Smooth muscle cell (in vitro differentiated cells): Measurements from ENCODE around the gene TARBP2. TPM values are rescaled to one million over a fixed set of nuclear protein-coding genes. Genes with fewer than 3 reads are reported as not detected.

ENCODE experiments used
- DNase-seq: peaks from one replicate; lab custom pipeline; 2025; ENCODE audit not compliant: unreplicated experiment; lab: John Stamatoyannopoulos, UW
- H2AFZ ChIP-seq: fragments of 200-600 bp; sonication (generic); 2 replicates; pipeline ENCODE4 v1.6.0; 2016; ENCODE audit warnings: antibody characterized with exemption, low read depth, mild to moderate bottlenecking
- H3F3A ChIP-seq: fragments of 200-600 bp; sonication (generic); 2 replicates; pipeline ENCODE4 v1.6.0; 2017; ENCODE audit warnings: antibody characterized with exemption, low read depth
- H3K27ac ChIP-seq: fragments of 200-600 bp; sonication (generic); 2 replicates; pipeline ENCODE4 v1.5.1; 2016; ENCODE audit warnings: low read depth, mild to moderate bottlenecking
- H3K27me3 ChIP-seq: fragments of 200-600 bp; sonication (generic); 2 replicates; pipeline ENCODE4 v1.6.1; 2016; ENCODE audit warnings: low read depth, mild to moderate bottlenecking
- H3K36me3 ChIP-seq: fragments of 200-600 bp; sonication (generic); 2 replicates; pipeline ENCODE4 v1.5.1; 2016; ENCODE audit warnings: low read depth
- H3K4me1 ChIP-seq: fragments of 200-600 bp; sonication (generic); 2 replicates; pipeline ENCODE4 v1.5.1; 2016; ENCODE audit warnings: low read depth
- H3K4me2 ChIP-seq: fragments of 200-600 bp; sonication (generic); 2 replicates; pipeline ENCODE4 v1.6.0; 2016; ENCODE audit warnings: mild to moderate bottlenecking
- H3K4me3 ChIP-seq: fragments of 200-600 bp; sonication (generic); 2 replicates; pipeline ENCODE4 v1.5.1; 2016; ENCODE audit warnings: mild to moderate bottlenecking
- H3K79me2 ChIP-seq: fragments of 200-600 bp; sonication (generic); 2 replicates; pipeline ENCODE4 v1.6.0; 2016; ENCODE audit warnings: low read depth, mild to moderate bottlenecking
- H3K9ac ChIP-seq: fragments of 200-600 bp; sonication (generic); 2 replicates; pipeline ENCODE4 v1.6.0; 2016; ENCODE audit warnings: low read depth
- H3K9me3 ChIP-seq: fragments of 200-600 bp; sonication (generic); replicated peaks from 2 replicates; pipeline ENCODE4 v1.5.1; 2016; ENCODE audit warnings: low read depth
- H4K20me1 ChIP-seq: fragments of 200-600 bp; sonication (generic); 2 replicates; pipeline ENCODE4 v1.6.0; 2016; ENCODE audit warnings: low read depth
- CTCF ChIP-seq: fragments of 200-600 bp; sonication (generic); IDR thresholded peaks from 2 replicates; pipeline ENCODE4 v1.5.1; 2017; ENCODE audit warnings: borderline replicate concordance, mild to moderate bottlenecking, antibody characterized with exemption; ENCODE audit not compliant: insufficient read depth, poor library complexity, severe bottlenecking
- WGBS: methylation state at CpG from one replicate; pipeline ENCODE4 v1.1.7; 2016; ENCODE audit warnings: low lambda C conversion rate; 5-methylcytosine and 5-hydroxymethylcytosine counted together
- polyA plus RNA-seq: library from polyadenylated mRNA; unstranded; fragments of >200 nt; fragmentation: Nextera tagmentation; extraction: Ambion mirVana; gene quantifications from 2 replicates; pipeline ENCODE4 v1.2.1, GENCODE V29; 2016
- total RNA-seq: library from RNA; depleted of rRNA; stranded (reverse); fragments of >200 nt; gene quantifications from 2 replicates; pipeline ENCODE4 v1.2.3, GENCODE V29; 2014

The TARBP2 gene
- total and polyA plus RNA-seq, 2 experiments from 2014 or later = 31.8 to 47.5 TPM

GRCh38 chr12:53505086-53505485, 4.0 kb downstream of the TARBP2 start:
- 96% methylated on average over 10 of the region's 10 CpGs for WGBS
- Histone ChIP-seq H3K4me1 (peaks cover 12% of the 10 kb centered on the region), H3K36me3 (no peaks in the 10 kb centered on the region), H2AFZ (no peak overlapping the region), H3K79me2 (peaks cover 8% of the 10 kb centered on the region), H3F3A (peaks cover 10% of the 10 kb centered on the region), H4K20me1 (no peaks in the 10 kb centered on the region), H3K4me3 (no peak overlapping the region), H3K4me2 (no peak overlapping the region), H3K27ac (no peak overlapping the region), H3K9me3 (no peaks in the 10 kb centered on the region), H3K9ac (no peak overlapping the region), H3K27me3 (no peaks in the 10 kb centered on the region)
- no peak for TF ChIP-seq CTCF
- no peak for DNase-seq

GRCh38 chr12:53505555-53506449, 4.7 kb downstream of the TARBP2 start:
- H3K9ac ChIP-seq = no peak overlapping the region

GRCh38 chr12:53506450-53506785, 5.3 kb downstream of the TARBP2 start:
- no peaks in the 10 kb centered on the region for H3K27me3 ChIP-seq
- no peaks in the 10 kb centered on the region for H4K20me1 ChIP-seq
- H2AFZ ChIP-seq = no peak overlapping the region
- no peak overlapping the region for H3K27ac ChIP-seq
- H3K36me3 ChIP-seq = no peaks in the 10 kb centered on the region
- no peak overlapping the region for H3K4me2 ChIP-seq
- H3K4me3 ChIP-seq = no peak overlapping the region
- no peaks in the 10 kb centered on the region for H3K9me3 ChIP-seq
- peaks cover 8% of the 10 kb centered on the region for H3K79me2 ChIP-seq
- DNase-seq = no peak
- 70% methylated on average over 2 of the region's 2 CpGs for WGBS
- H3F3A ChIP-seq = peaks cover 10% of the 10 kb centered on the region
- peaks cover 9% of the 10 kb centered on the region for H3K4me1 ChIP-seq
- no peak overlapping the region for H3K9ac ChIP-seq
- TF ChIP-seq CTCF = no peak

More at GRCh38 chr12:53505555-53506449, 4.7 kb downstream of the TARBP2 start:
- WGBS = 96% methylated on average over 19 of the region's 19 CpGs
- no peak overlapping the region for H2AFZ ChIP-seq
- no peaks in the 10 kb centered on the region for H4K20me1 ChIP-seq
- no peak overlapping the region for H3K4me2 ChIP-seq
- peaks cover 9% of the 10 kb centered on the region for H3K4me1 ChIP-seq
- H3F3A ChIP-seq = peaks cover 8% of the 10 kb centered on the region
- H3K79me2 ChIP-seq = peaks cover 8% of the 10 kb centered on the region
- no peaks in the 10 kb centered on the region for H3K27me3 ChIP-seq
- no peak for TF ChIP-seq CTCF
- no peak overlapping the region for H3K4me3 ChIP-seq
- no peaks in the 10 kb centered on the region for H3K9me3 ChIP-seq
- no peaks in the 10 kb centered on the region for H3K36me3 ChIP-seq
- DNase-seq = no peak
- no peak overlapping the region for H3K27ac ChIP-seq
